K562 (cell line): ENCODE results near the gene TMEM192.

Experiments used
- MAZ ChIP-seq, 2 experiments: fragments of 450-650 bp in 1 of 2; sonication (generic) in 1 of 2; formaldehyde crosslinking; IDR thresholded peaks in 1 of 2; conservative IDR thresholded peaks in 1 of 2; 2 replicates each; pipeline versions ENCODE4 v1.4.0 to v1.5.0; 2020; ENCODE audit warnings: mild to moderate bottlenecking in 1 of 2, missing genetic modification reagents in 1 of 2
- RCOR1 ChIP-seq, 2 experiments: IDR thresholded peaks; 2 replicates each; pipeline ENCODE4 v1.6.1; 2012; ENCODE audit warnings: low read depth in 2 of 2, low read length in 2 of 2, borderline replicate concordance in 1 of 2, improper control_type of control experiment in 1 of 2
- TAF1 ChIP-seq: IDR thresholded peaks from 2 replicates; pipeline ENCODE4 v1.6.1; 2011; ENCODE audit warnings: mild to moderate bottlenecking, low read length, moderate library complexity; ENCODE audit not compliant: insufficient read depth, control insufficient read depth, severe bottlenecking; ENCODE audit errors: extremely low read depth
- ZNF384 ChIP-seq: IDR thresholded peaks from 2 replicates; pipeline ENCODE4 v1.6.1; 2012; ENCODE audit warnings: low read depth, low read length, improper control_type of control experiment
- TF ChIP-seq, protein P1 (sequence below): sonication (generic); formaldehyde crosslinking; IDR thresholded peaks from 2 replicates; pipeline ENCODE4 v1.8.1; 2023; ENCODE audit warnings: mild to moderate bottlenecking, missing genetic modification reagents
- TF ChIP-seq, protein P2 (sequence below), 3 experiments: IDR thresholded peaks in 2 of 3; conservative IDR thresholded peaks in 1 of 3; 2 replicates each; pipeline ENCODE4 v1.5.1; 2011 to 2012; ENCODE audit warnings: low read length in 3 of 3, mild to moderate bottlenecking in 3 of 3, control low read depth in 2 of 3, improper control_type of control experiment in 1 of 3, inconsistent platforms in 1 of 3, low read depth in 1 of 3, mixed read lengths in 1 of 3, moderate library complexity in 1 of 3; ENCODE audit not compliant: insufficient read depth in 2 of 3
- TF ChIP-seq, protein P3 (sequence below): sonication (generic); formaldehyde crosslinking; IDR thresholded peaks from 2 replicates; pipeline ENCODE4 v1.9.0; 2022; ENCODE audit warnings: mild to moderate bottlenecking, missing genetic modification reagents
- TF ChIP-seq, protein P4 (sequence below): fragments of 450-650 bp; IDR thresholded peaks from 2 replicates; pipeline ENCODE4 v1.6.1; 2016
- TF ChIP-seq, protein P5 (sequence below): fragments of 450-650 bp; formaldehyde crosslinking; IDR thresholded peaks from 2 replicates; pipeline ENCODE4 v1.4.0; 2022; ENCODE audit warnings: missing genetic modification characterization

DNA sequence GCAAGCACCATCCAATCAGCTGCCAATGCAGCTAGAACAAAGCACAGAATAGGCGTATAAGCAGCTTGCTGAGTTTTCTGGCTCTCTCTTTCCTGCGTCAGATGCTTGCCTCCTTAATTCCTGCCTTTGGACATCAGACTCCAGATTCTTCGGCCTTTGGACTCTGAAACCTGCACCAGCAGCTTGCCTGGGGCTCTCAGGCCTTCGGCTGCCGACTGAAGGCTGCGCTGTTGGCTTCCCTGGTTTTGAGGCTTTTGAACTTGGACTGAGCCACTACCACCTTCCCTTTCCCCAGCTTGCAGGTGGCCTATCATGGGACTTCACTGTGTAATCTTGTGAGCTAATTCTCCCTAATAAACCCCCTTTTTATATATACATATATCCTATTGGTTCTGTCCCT is 6.1 kb downstream of the TMEM192 start:
- TF ChIP-seq RCOR1 (IDR thresholded peaks at IDR 0.05; ENCODE audit: borderline replicate concordance in 1 of 2, low read depth in 2 of 2, low read length in 2 of 2) (no peak), ZNF384 (no peak), MAZ (CRISPR knock-in tag; conservative IDR thresholded peaks at IDR 0.05 in 1 of 2, IDR thresholded peaks at IDR 0.05 in 1 of 2) (no peak), TAF1 (no peak)
- TF ChIP-seq, protein P1, sequence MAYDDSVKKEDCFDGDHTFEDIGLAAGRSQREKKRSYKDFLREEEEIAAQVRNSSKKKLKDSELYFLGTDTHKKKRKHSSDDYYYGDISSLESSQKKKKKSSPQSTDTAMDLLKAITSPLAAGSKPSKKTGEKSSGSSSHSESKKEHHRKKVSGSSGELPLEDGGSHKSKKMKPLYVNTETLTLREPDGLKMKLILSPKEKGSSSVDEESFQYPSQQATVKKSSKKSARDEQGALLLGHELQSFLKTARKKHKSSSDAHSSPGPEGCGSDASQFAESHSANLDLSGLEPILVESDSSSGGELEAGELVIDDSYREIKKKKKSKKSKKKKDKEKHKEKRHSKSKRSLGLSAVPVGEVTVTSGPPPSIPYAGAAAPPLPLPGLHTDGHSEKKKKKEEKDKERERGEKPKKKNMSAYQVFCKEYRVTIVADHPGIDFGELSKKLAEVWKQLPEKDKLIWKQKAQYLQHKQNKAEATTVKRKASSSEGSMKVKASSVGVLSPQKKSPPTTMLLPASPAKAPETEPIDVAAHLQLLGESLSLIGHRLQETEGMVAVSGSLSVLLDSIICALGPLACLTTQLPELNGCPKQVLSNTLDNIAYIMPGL (CRISPR knock-in tag): no peak
- TF ChIP-seq, protein P2, sequence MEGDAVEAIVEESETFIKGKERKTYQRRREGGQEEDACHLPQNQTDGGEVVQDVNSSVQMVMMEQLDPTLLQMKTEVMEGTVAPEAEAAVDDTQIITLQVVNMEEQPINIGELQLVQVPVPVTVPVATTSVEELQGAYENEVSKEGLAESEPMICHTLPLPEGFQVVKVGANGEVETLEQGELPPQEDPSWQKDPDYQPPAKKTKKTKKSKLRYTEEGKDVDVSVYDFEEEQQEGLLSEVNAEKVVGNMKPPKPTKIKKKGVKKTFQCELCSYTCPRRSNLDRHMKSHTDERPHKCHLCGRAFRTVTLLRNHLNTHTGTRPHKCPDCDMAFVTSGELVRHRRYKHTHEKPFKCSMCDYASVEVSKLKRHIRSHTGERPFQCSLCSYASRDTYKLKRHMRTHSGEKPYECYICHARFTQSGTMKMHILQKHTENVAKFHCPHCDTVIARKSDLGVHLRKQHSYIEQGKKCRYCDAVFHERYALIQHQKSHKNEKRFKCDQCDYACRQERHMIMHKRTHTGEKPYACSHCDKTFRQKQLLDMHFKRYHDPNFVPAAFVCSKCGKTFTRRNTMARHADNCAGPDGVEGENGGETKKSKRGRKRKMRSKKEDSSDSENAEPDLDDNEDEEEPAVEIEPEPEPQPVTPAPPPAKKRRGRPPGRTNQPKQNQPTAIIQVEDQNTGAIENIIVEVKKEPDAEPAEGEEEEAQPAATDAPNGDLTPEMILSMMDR (IDR thresholded peaks at IDR 0.05 in 2 of 3, conservative IDR thresholded peaks at IDR 0.05 in 1 of 3; ENCODE audit: insufficient read depth in 2 of 3, low read depth in 1 of 3, low read length in 3 of 3): no peak
- TF ChIP-seq, protein P3, sequence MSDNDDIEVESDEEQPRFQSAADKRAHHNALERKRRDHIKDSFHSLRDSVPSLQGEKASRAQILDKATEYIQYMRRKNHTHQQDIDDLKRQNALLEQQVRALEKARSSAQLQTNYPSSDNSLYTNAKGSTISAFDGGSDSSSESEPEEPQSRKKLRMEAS (CRISPR knock-in tag): no peak
- TF ChIP-seq, protein P4, sequence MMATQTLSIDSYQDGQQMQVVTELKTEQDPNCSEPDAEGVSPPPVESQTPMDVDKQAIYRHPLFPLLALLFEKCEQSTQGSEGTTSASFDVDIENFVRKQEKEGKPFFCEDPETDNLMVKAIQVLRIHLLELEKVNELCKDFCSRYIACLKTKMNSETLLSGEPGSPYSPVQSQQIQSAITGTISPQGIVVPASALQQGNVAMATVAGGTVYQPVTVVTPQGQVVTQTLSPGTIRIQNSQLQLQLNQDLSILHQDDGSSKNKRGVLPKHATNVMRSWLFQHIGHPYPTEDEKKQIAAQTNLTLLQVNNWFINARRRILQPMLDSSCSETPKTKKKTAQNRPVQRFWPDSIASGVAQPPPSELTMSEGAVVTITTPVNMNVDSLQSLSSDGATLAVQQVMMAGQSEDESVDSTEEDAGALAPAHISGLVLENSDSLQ: no peak
- TF ChIP-seq, protein P5, sequence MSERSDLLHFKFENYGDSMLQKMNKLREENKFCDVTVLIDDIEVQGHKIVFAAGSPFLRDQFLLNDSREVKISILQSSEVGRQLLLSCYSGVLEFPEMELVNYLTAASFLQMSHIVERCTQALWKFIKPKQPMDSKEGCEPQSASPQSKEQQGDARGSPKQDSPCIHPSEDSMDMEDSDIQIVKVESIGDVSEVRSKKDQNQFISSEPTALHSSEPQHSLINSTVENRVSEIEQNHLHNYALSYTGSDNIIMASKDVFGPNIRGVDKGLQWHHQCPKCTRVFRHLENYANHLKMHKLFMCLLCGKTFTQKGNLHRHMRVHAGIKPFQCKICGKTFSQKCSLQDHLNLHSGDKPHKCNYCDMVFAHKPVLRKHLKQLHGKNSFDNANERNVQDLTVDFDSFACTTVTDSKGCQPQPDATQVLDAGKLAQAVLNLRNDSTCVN (CRISPR knock-in tag): no peak
